H9 (cell line): ENCODE data around the gene RHOD. TPM values are rescaled to one million over a fixed set of nuclear protein-coding genes. Genes with fewer than 3 reads are reported as not detected.

Experiments used
- DNase-seq: peaks from one replicate; pipeline ENCODE4 v3.0.0-alpha.2; 2017
- H2AFZ ChIP-seq: one replicate; pipeline ENCODE4 v1.6.1; 2013; ENCODE audit warnings: mild to moderate bottlenecking, low read length, control low read depth, moderate library complexity
- H2AK5ac ChIP-seq: 2 replicates; pipeline ENCODE4 v1.6.1; 2013; ENCODE audit warnings: low read length, control low read depth, mixed read lengths; ENCODE audit not compliant: insufficient read length
- H2BK120ac ChIP-seq: one replicate; pipeline ENCODE4 v1.6.1; 2013; ENCODE audit warnings: low read depth, mild to moderate bottlenecking, low read length, control low read depth, inconsistent platforms; ENCODE audit not compliant: poor library complexity, severe bottlenecking
- H2BK12ac ChIP-seq: 2 replicates; pipeline ENCODE4 v1.6.1; 2013; ENCODE audit warnings: low read length, control low read depth, mixed read lengths, low read depth; ENCODE audit not compliant: insufficient read length
- H2BK15ac ChIP-seq: 2 replicates; pipeline ENCODE4 v1.6.1; 2013; ENCODE audit warnings: low read depth, low read length, control low read depth
- H2BK20ac ChIP-seq: one replicate; pipeline ENCODE4 v1.6.1; 2013; ENCODE audit warnings: low read depth, mild to moderate bottlenecking, low read length, control low read depth, inconsistent platforms; ENCODE audit not compliant: poor library complexity, severe bottlenecking
- H2BK5ac ChIP-seq: 2 replicates; pipeline ENCODE4 v1.6.1; 2013; ENCODE audit warnings: low read length, control low read depth, mixed read lengths; ENCODE audit not compliant: insufficient read length
- H3K14ac ChIP-seq: 2 replicates; pipeline ENCODE4 v1.6.1; 2013; ENCODE audit warnings: low read length, control low read depth; ENCODE audit not compliant: insufficient read depth
- H3K18ac ChIP-seq: 2 replicates; pipeline ENCODE4 v1.6.1; 2013; ENCODE audit warnings: low read depth, mild to moderate bottlenecking, mixed read lengths, low read length, control low read depth; ENCODE audit not compliant: insufficient read length
- H3K23ac ChIP-seq: 2 replicates; pipeline ENCODE4 v1.6.1; 2013; ENCODE audit warnings: low read length, control low read depth, mixed read lengths, low read depth; ENCODE audit not compliant: insufficient read length
- H3K23me2 ChIP-seq: 2 replicates; pipeline ENCODE4 v1.6.1; 2013; ENCODE audit warnings: low read depth, mild to moderate bottlenecking, mixed read lengths, low read length, control low read depth; ENCODE audit not compliant: insufficient read length, poor library complexity, severe bottlenecking
- H3K27ac ChIP-seq: 2 replicates; pipeline ENCODE4 v1.5.1; 2013; ENCODE audit warnings: low read length, control low read depth, mixed read lengths, low read depth; ENCODE audit not compliant: insufficient read length
- H3K27me3 ChIP-seq: 2 replicates; pipeline ENCODE4 v1.6.1; 2013; ENCODE audit warnings: low read length, control low read depth, inconsistent platforms; ENCODE audit not compliant: insufficient read depth
- H3K4ac ChIP-seq: 2 replicates; pipeline ENCODE4 v1.6.1; 2013; ENCODE audit warnings: low read depth, mild to moderate bottlenecking, control low read depth, inconsistent platforms, low read length, moderate library complexity
- H3K4me1 ChIP-seq: 2 replicates; pipeline ENCODE4 v1.6.1; 2013; ENCODE audit warnings: low read length, control low read depth, inconsistent platforms; ENCODE audit not compliant: insufficient read depth
- H3K4me2 ChIP-seq: 2 replicates; pipeline ENCODE4 v1.6.1; 2013; ENCODE audit warnings: low read length, control low read depth, mixed read lengths; ENCODE audit not compliant: insufficient read length, insufficient read depth
- H3K56ac ChIP-seq: 2 replicates; pipeline ENCODE4 v1.6.1; 2013; ENCODE audit warnings: low read depth, mild to moderate bottlenecking, mixed read lengths, low read length, control low read depth; ENCODE audit not compliant: insufficient read length
- H3K79me1 ChIP-seq: 2 replicates; pipeline ENCODE4 v1.6.1; 2013; ENCODE audit warnings: low read depth, mild to moderate bottlenecking, moderate library complexity, low read length, control low read depth, inconsistent platforms; ENCODE audit not compliant: insufficient read depth, poor library complexity, severe bottlenecking
- H3K79me2 ChIP-seq: 2 replicates; pipeline ENCODE4 v1.6.1; 2013; ENCODE audit warnings: low read length, control low read depth, inconsistent platforms; ENCODE audit not compliant: insufficient read depth
- H3K9ac ChIP-seq: 2 replicates; pipeline ENCODE4 v1.6.1; 2013; ENCODE audit warnings: low read length, control low read depth, mixed read lengths; ENCODE audit not compliant: insufficient read length; ENCODE audit errors: extremely low read depth
- H3K9me3 ChIP-seq: one replicate; pipeline ENCODE4 v1.6.1; 2013; ENCODE audit warnings: low read depth, low read length, inconsistent platforms; ENCODE audit not compliant: control insufficient read depth
- H3T11ph ChIP-seq: one replicate; pipeline ENCODE4 v1.6.1; 2013; ENCODE audit warnings: mild to moderate bottlenecking, low read length, control low read depth, inconsistent platforms
- H4K20me1 ChIP-seq: one replicate; pipeline ENCODE4 v1.6.1; 2013; ENCODE audit not compliant: control insufficient read depth, insufficient read length, insufficient read depth
- H4K5ac ChIP-seq: 2 replicates; pipeline ENCODE4 v1.6.1; 2013; ENCODE audit warnings: low read depth, mild to moderate bottlenecking, mixed read lengths, low read length, control low read depth; ENCODE audit not compliant: insufficient read length
- H4K8ac ChIP-seq: replicated peaks from 2 replicates; pipeline ENCODE4 v1.6.1; 2013; ENCODE audit warnings: low read length, control low read depth, mixed read lengths, low read depth; ENCODE audit not compliant: insufficient read length
- H4K91ac ChIP-seq: 2 replicates; pipeline ENCODE4 v1.6.1; 2013; ENCODE audit warnings: low read depth, mild to moderate bottlenecking, moderate library complexity, mixed read lengths, low read length, control low read depth; ENCODE audit not compliant: insufficient read length
- H3K27ac Mint-ChIP-seq, 3 experiments: 2 replicates in 2 of 3; 3 replicates in 1 of 3; pipeline ENCODE4 v1.8.0; 2020 to 2021; ENCODE audit warnings: mixed read lengths in 3 of 3, mild to moderate bottlenecking in 1 of 3, moderate library complexity in 1 of 3
- H3K27me3 Mint-ChIP-seq: 2 replicates; pipeline ENCODE4 v1.8.0; 2021; ENCODE audit warnings: low read depth, mild to moderate bottlenecking, moderate library complexity, mixed read lengths
- H3K36me3 Mint-ChIP-seq, 3 experiments: 2 replicates in 2 of 3; 3 replicates in 1 of 3; pipeline ENCODE4 v1.8.0; 2020 to 2021; ENCODE audit warnings: low read depth in 3 of 3, mixed read lengths in 3 of 3; ENCODE audit not compliant: insufficient read depth in 1 of 3
- H3K4me1 Mint-ChIP-seq, 2 experiments: 2 replicates each; pipeline ENCODE4 v1.8.0; 2020; ENCODE audit warnings: mixed read lengths in 2 of 2
- H3K4me3 Mint-ChIP-seq, 2 experiments: 2 replicates in 1 of 2; 3 replicates in 1 of 2; pipeline ENCODE4 v1.8.0; 2020 to 2021; ENCODE audit warnings: mild to moderate bottlenecking in 2 of 2, mixed read lengths in 2 of 2, moderate library complexity in 1 of 2
- H3K9me3 Mint-ChIP-seq, 2 experiments: 2 replicates in 1 of 2; 3 replicates in 1 of 2; pipeline ENCODE4 v1.8.0; 2020; ENCODE audit warnings: mild to moderate bottlenecking in 2 of 2, mixed read lengths in 2 of 2, moderate library complexity in 1 of 2
- WGBS: extraction: QIAGEN DNeasy Blood & Tissue Kit; methylation state at CpG from one replicate; pipeline ENCODE4 v1.1.7; 2013; ENCODE audit warnings: missing lambda C conversion rate, low lambda C conversion rate, mixed read lengths; ENCODE audit not compliant: insufficient read length; ENCODE audit errors: extremely low coverage; 5-methylcytosine and 5-hydroxymethylcytosine counted together
- total RNA-seq: library from RNA; stranded (reverse); gene quantifications from 2 replicates; pipeline ENCODE4 v1.2.1, GENCODE V29; 2021
- TF ChIP-seq, protein P1 (sequence below): fragments of 200-600 bp; sonication (generic); conservative IDR thresholded peaks from 3 replicates; pipeline ENCODE4 v1.8.0; 2021; ENCODE audit warnings: antibody characterized with exemption, mild to moderate bottlenecking

The RHOD gene
- total RNA-seq, 1 experiment from 2014 or later, result 14.8 TPM

DNA sequence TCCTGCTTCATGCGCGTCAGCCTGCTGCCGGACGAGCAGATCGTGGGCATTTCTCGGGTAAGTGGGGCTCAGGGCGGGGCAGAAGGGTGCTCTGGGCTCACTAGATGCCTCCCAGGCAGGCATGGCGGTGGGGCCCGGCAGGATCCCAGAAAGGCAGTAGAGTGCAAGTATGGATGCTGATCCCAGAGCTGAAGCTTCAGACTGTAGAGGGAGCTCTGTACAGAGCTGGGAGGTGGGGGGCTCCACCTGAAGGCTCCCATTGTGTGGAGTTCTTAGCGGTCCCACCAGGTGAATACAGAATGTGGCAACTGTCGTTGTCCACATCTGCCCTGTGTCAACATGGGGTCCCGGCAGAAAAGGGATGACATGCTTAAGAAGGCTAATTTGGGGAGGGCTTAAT lies 16.5 kb upstream of the RHOD start:
- Histone ChIP-seq H2BK5ac (no peak overlapping the region), H3K23ac (no peak overlapping the region), H2AK5ac (no peak overlapping the region), H2BK12ac (no peak overlapping the region), H3K79me2 (no peaks in the 10 kb centered on the region), H3K4me2 (no peak overlapping the region), H3K14ac (no peak overlapping the region), H4K5ac (no peak overlapping the region), H2BK20ac (no peak overlapping the region), H2AFZ (no peak overlapping the region), H3K56ac (no peak overlapping the region), H3K4ac (no peak overlapping the region), H3K18ac (peak overlapping the region; percentile 21), H3K9me3 (no peaks in the 10 kb centered on the region), H3K27me3 (no peaks in the 10 kb centered on the region), H4K91ac (no peak overlapping the region), H2BK15ac (no peak overlapping the region), H4K20me1 (no peaks in the 10 kb centered on the region), H3T11ph (no peak overlapping the region), H3K27ac (no peak overlapping the region), H3K9ac (no peak overlapping the region), H3K79me1 (no peaks in the 10 kb centered on the region), H4K8ac (no peak overlapping the region), H3K23me2 (peaks cover 3% of the 10 kb centered on the region), H3K4me1 (no peaks in the 10 kb centered on the region), H2BK120ac (no peak overlapping the region)
- Mint-ChIP-seq H3K4me3 (no peak overlapping the region), H3K27me3 (no peaks in the 10 kb centered on the region; the same call in 1 of the 2 replicates), H3K36me3 (no peaks in the 10 kb centered on the region), H3K4me1 (peaks cover 0 to 9% of the 10 kb centered on the region in 2 experiments; a peak in 1 of 4 replicates), H3K9me3 (no peaks in the 10 kb centered on the region), H3K27ac (no peak overlapping the region; a peak in 1 of 7 replicates)
- TF ChIP-seq, protein P1, sequence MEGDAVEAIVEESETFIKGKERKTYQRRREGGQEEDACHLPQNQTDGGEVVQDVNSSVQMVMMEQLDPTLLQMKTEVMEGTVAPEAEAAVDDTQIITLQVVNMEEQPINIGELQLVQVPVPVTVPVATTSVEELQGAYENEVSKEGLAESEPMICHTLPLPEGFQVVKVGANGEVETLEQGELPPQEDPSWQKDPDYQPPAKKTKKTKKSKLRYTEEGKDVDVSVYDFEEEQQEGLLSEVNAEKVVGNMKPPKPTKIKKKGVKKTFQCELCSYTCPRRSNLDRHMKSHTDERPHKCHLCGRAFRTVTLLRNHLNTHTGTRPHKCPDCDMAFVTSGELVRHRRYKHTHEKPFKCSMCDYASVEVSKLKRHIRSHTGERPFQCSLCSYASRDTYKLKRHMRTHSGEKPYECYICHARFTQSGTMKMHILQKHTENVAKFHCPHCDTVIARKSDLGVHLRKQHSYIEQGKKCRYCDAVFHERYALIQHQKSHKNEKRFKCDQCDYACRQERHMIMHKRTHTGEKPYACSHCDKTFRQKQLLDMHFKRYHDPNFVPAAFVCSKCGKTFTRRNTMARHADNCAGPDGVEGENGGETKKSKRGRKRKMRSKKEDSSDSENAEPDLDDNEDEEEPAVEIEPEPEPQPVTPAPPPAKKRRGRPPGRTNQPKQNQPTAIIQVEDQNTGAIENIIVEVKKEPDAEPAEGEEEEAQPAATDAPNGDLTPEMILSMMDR, result 0 out of 3 replicates have a peak, but pooled peaks have one; percentile 23
- no CpG with 5 or more reads among the region's 12 CpGs for WGBS
- DNase-seq, result no peak
